ENCODE measurements around the gene LCE3D.
A peak's percentile ranks its signal among the peaks of the same experiment; 100 is the strongest.
"Not testable (repeated sequence)": the region's sequence is repeated elsewhere in the genome, so short reads cannot be mapped to it uniquely, and the experiment has no call there.

LCE3D gene, protein sequence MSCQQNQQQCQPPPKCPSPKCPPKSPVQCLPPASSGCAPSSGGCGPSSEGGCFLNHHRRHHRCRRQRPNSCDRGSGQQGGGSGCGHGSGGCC

DNA sequence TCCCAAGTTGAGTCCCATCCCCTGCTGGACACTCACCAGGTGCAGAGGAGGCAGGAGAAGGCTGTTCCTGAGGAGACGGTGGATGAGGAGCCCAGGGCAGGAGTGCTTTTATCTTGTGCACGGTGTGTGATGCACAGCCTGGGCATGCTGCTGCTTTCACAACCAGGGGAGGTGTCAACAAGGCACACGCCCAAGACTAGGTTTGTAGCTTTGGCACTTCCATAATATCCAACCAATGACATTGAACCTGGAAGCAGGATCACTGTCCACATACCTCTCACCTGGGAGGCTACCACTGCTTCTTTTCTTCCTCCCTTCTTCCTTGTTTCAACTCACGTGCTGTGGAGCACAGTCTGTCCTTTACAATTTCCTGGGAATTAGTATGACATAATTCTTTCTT is at the start of gene LCE3D:
TSS of gene LCE3D (minus strand) at position 84 of the 400 bp plus-strand sequence. CDS start 580 bp downstream, outside the sequence.
- DNase-seq (ENCODE audit: low read depth) = no peak

DNA sequence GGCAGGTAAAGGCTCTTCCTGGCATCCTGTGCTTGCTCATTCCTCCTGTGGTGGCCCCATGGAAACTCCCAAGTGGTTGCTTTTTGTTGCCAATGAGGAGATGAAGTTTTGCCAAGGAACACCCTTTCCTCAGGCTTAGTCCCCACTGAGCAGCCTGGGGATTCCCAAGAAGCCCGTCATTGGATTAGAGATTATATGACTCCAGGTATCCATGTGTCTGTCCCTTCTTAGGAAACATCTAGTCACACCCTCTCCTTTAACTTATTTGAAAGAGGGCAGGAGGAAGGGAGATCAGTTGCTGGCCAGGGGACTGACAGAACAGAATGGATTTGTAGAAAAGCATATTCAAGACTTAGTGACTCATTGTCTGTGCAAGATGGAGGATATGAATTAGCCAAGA is 46.4 kb upstream of the LCE3D start:
- no peak for DNase-seq (ENCODE audit: low read depth)

DNA sequence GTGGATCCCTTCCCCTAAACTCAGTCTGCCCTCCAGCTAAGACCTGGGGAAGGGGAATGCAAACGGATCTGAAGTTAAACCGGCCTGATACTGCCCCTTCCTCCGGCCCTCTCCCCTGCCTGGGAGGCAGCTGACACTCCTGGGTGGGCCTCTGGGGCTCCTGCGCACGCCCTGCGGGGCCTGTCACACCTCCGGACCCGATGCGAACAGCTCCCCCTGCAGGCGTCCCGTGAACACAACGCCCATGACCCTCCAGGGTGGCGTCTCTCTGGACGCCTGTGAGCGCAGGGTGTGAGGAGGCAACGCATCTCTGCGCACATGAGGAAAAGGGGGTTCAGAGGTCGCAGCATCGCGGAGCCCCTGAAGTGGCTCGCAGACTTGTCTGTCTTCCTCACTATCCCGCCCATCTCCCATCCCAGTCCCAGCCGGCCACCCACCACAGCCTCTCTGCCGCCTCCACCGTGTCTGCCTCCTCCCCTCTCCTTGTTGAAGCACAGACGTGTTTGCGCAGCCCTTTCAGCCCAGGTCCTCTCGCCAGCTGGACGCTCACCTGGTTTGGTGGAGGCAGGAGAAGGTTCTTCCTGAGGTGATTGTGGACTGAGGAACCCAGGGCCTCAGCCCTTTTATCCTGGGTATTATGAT is 43.0 kb upstream of the LCE3D start:
- DNase-seq (ENCODE audit: low read depth) = no peak

DNA sequence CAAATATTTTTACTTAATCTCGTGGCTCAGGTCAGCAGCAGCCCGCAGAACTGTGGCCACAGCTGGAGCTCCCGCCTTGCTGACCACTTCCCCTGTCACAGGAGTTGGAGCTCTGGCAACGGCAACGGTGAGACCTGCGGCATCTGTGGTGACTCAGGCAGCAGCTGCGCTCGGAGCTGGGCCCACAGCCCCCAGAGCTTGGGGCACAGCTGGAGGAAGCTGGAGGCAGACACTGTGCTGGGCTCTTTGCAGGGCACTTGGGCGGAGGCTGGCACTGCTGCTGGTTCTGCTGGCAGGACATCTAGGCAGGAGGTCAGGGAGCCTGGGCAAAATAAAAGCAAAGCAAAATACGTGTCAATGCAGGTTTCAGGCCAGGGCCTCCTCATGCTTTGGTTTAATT is 42.5 kb upstream of the LCE3D start, which contains the start of gene LCE3A:
TSS of gene LCE3A (minus strand) at position 301 of the 400 bp plus-strand sequence. CDS start at position 301, 0 bp downstream.
- DNase-seq (ENCODE audit: low read depth) = no peak

DNA sequence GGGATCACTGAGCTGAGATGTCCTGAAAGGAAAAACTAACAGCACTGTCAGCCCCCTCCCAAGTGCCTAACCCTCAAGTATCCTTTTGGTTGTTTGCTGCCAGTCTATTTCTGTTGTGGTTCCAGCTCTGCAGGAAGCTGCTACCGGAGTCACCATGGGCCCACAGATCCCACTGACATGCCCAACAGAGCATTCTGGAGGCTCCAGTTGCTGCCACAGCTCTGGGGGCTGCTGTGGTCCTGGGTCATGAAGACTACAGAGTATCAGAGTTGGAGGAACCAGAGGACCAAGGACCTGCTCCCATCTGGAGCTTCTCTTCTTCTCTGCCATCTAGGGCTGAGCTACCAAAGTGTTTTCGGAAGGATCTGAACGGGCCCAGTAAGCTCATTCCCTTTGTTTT is 41.7 kb upstream of the LCE3D start:
- no peak for DNase-seq (ENCODE audit: low read depth)

DNA sequence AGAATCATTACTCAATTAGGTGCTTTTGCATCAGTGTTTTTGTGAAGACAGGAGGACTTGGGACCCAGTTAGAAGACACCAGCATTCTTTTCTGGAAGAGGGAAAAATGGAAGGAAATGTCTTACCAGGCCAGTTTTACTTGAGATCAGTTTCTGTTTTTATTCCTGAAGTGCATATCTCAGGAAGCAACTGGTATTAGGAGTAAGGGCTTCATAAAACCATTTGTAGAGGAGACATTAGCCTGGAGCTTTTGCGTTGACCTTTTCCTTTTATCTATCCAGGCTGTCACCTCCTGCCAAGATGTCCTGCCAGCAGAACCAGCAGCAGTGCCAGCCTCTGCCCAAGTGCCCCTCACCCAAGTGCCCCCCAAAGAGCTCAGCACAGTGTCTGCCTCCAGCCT is 33.2 kb upstream of the LCE3D start, which contains the start of gene LCE3B:
TSS of gene LCE3B (plus strand) at position 301 of the 400 bp plus-strand sequence. CDS start at position 301, 0 bp downstream.
- no peak for DNase-seq (ENCODE audit: low read depth)

DNA sequence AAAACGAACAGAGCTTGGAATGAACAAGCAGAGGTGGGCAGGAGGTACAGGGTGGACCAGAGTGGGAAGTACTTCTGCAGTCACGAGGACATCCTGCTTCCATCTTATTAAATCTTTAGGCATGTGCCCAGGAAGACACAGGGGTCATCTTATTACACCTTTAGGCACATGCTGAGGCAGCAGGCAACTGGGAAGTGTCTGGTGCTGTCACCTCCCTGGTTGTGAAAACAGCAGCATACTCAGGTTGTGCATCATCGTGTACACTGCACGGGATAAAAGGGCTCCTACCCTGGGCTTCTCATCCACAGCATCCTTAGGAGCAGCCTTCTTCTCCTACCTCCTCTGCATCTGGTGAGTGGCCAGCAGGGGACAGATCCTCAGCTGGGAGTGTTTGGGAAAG is 19.6 kb upstream of the LCE3D start, which contains the start of gene LCE3C:
TSS of gene LCE3C (plus strand) at position 301 of the 400 bp plus-strand sequence. CDS start 498 bp downstream, outside the sequence.
- DNase-seq (ENCODE audit: low read depth) = no peak

DNA sequence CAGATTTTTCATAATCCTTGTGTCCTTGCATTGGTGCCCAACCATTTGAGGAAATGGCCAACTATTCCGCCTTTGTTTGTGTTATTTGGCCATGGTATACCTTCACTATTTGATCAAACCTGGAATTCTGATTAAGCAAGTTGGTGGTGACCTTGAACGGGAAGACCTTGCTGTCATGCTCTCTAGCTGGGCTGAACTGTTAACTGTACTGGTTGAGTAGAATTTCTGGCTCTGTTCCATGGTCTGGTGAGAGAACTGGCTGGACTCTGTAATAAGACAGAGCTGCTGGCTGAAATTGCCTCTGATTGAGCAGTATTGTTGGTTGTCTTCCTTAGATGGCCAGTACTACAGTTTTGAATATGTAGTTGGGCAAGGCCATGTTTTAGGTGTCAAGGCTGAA is 16.7 kb upstream of the LCE3D start:
- DNase-seq (ENCODE audit: low read depth) = no peak

DNA sequence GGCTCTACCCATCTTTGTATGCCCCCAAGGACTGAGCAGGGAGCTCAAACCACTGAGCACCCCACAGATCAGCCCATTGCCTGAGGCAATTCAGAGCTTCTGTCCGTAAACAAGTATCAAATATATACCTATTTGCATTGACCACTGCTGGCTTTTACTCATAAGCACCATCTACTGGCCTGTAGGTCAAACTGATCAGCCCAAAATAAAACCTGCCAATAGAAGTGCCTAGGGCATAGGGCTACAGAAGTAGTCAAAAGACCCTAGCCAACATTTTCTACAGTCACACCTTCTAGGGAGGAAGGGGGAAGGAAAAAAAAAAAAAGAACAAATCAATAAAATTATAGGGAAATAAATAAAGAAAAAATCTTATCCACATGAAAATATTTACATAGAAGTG is 5.3 kb upstream of the LCE3D start:
- no peak for DNase-seq (ENCODE audit: low read depth)

DNA sequence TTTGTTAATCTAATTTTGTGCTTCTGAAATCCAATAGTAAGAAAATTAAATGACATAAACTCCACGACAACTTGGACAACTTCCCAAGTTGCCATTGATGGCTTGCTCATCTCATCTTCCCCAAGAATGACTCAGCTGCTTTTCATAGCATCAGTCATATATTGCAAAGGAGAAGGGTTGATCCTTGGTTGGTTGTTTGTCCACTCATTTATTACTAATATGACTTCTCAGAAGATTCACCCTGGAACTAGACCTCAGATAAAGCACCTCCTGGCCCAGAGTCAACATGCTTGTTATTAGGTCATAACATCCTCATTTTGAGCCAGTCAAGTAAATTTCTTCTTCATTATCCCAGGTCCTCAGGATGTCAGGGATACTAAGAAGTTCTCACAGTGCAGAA is 2.3 kb upstream of the LCE3D start:
- DNase-seq (ENCODE audit: low read depth) = peak; percentile 78

DNA sequence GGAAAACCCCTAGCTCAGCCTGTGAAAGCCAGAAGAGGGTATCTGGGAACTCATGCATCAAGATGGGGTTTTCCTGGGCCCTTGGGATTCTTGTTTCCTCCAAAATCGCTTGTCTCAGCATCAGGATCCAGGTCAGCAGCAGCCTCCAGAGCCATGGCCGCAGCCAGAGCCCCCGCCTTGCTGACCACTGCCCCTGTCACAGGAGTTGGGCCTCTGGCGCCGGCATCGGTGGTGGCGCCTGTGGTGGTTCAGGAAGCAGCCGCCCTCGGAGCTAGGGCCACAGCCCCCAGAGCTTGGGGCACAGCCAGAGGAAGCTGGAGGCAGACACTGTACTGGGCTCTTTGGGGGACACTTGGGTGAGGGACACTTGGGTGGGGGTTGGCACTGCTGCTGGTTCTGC is 790 bp downstream of the LCE3D start:
- not testable (repeated sequence) for DNase-seq (ENCODE audit: low read depth)

DNA sequence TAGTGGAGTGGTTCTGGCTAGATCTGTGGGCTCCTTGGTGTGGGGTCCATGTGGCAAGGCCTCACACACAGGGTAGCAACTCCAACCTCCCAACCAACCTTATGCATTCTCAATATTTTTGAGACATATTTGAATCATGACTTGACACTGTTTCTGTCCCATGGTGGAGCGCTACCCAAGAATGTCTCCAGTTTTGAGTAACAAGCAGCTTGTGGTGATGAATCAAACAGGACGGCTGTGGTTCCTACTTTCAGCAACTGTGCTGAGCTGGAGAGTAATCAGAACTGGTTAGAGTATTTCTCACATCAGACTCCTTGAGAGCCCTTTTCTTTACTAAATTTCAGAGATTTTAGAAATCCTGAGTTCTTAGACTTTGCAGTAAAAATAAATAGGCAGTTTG is 3.1 kb downstream of the LCE3D start:
- DNase-seq (ENCODE audit: low read depth) = peak; percentile 28

DNA sequence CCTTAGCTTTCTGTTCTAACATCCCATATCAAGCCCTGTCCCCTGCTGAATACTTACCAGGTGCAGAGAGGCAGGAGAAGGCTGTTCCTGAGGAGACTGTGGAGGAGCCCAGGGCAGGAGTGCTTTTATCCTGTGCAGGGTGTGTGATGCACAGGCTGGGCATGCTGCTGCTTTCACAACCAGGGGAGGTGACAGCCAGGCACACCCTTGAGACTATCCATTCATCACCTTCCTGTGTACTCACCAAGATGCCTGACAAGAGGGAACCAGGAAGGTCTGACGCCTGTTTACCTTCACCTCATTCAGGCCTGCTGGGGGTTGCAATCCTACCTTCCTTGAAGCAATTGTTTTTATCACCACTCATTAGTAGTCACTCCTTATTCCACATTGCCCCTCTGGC is 13.6 kb downstream of the LCE3D start, which contains the start of gene LCE3E:
TSS of gene LCE3E (minus strand) at position 100 of the 400 bp plus-strand sequence. CDS start 572 bp downstream, outside the sequence.
- no peak for DNase-seq (ENCODE audit: low read depth)

DNA sequence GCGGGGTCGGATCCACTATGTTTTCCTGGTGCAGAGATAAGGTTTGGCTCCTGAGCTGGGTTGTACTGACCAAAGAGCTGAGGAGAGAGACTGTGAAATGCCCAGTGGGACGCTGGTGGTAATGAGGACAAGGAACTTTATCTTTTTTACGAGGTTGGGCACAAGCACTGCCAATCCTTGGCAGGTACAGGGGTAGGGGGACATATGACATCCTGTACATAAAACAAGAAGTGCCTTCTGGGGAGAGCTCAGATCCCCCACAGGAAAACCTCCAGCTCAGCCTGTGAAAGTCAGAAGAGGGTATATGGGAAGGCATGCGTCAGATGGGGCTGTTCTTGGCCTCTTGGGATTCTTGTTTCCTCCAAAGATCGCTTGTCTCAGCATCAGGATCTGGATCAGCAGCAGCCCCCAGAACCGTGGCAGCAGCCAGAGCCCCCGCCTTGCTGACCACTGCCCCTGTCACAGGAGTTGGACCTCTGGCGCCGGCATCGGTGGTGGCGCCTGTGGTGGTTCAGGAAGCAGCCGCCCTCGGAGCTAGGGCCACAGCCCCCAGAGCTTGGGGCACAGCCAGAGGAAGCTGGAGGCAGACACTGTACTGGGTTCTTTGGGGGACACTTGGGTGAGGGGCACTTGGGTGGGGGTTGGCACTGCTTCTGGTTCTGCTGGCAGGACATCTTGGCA is 14.6 kb downstream of the LCE3D start:
- no peak for DNase-seq (ENCODE audit: low read depth)

DNA sequence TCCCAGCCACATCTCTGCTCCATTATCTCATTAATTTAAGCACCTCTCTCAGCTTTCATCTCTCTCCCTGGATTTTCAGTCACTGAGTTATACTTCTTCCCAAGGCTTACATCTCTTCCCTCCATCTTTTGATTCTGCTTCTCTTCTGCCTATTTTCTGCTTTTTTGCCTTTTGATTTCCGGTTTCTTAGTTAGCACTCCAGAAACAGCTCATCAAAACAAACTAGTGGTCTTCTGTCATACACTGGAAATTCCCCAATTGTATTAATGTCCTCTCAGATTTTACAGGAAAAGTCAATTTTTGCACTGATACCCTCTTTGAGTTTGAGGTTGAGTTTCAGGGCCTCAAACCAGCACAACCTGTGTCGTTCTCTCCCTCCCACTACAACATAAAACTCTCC is 15.2 kb downstream of the LCE3D start:
- no peak for DNase-seq (ENCODE audit: low read depth)

DNA sequence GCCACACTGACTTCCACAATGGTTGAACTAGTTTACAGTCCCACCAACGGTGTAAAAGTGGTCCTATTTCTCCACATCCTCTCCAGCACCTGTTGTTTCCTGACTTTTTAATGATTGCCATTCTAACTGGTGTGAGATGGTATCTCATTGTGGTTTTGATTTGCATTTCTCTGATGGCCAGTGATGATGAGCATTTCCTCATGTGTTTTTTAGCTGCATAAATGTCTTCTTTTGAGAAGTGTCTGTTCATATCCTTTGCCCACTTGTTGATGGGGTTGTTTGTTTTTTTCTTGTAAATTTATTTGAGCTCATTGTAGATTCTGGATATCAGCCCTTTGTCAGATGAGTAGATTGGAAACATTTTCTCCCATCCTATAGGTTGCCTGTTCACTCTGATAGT is 32.0 kb downstream of the LCE3D start:
- DNase-seq (ENCODE audit: low read depth) = not testable (repeated sequence)

DNA sequence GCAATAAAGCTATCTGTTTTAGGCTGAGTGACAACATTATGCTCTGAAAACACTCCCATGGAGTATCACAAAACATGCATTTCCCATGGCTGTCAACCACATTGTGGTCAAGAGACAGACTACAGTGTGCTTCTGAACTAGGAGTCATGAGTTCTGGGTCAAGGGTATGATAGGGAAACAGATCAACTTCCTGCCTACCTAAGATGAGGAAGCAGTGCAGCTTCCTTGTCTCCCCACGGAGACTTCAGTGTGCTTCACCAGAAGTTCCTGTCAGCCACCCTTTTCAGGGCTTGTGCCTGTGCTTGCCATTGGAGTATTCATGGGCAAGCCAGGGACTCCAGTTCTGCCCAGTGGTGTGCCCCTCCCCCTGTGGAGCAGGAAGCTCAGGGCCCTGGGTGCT is 33.6 kb downstream of the LCE3D start:
- no peak for DNase-seq (ENCODE audit: low read depth)

DNA sequence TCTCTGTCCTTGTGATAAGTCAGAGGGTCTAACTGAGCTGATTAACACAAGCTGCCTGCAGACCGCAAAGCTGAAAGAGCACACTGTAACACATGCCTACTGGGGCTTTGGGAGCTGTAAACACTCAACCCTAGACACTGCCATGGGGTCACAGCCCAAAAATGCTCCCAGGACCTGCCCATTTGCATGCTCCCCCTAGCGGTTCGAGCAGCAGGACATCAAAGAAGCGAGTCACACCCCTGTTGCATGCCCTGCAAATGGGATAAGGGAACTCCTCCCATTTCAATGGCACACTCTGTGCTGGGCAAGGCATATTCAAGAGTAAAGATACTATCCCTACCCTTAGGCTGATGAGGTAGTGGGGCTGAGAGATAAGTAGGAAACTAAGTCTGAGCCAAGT is 36.5 kb downstream of the LCE3D start:
- no peak for DNase-seq (ENCODE audit: low read depth)

DNA sequence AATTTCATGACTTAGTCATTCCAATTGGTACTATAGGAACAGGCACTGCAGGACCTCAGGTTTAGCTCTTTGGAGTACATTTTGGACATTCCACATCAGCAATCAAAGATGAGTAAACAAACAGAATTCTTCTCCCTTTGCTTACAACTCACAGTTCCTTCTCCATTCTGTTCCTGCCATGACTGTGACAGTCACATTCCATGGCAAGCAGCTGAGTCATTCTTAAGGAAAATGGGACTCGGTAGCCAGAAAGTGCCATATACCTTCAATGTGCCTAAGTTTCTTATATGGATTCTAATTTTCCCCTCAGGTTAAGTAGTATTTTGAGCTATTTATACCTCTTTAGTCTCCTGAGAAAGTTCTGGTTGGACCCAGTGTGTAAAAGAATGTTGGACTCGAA is 40.4 kb downstream of the LCE3D start:
- DNase-seq (ENCODE audit: low read depth) = no peak

DNA sequence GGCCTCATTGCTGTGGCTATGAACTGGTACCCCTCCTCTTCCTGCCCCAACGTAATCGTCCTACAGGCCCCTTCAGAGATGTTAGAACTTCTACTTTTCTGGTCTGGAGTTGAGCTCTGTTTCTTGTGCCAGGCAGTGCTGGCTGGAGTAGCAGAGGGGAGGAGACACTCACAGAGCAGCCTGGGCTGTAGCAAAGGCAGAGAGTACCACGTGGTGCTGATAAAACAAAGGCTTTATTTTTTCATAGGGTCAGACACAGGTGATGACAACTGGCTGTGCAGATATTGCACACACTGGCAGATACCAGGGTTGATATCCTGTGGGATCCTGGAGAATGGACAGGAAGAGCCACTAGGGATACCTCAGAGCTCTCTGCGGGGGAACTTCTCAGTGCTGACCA is 42.8 kb downstream of the LCE3D start:
- no peak for DNase-seq (ENCODE audit: low read depth)

DNA sequence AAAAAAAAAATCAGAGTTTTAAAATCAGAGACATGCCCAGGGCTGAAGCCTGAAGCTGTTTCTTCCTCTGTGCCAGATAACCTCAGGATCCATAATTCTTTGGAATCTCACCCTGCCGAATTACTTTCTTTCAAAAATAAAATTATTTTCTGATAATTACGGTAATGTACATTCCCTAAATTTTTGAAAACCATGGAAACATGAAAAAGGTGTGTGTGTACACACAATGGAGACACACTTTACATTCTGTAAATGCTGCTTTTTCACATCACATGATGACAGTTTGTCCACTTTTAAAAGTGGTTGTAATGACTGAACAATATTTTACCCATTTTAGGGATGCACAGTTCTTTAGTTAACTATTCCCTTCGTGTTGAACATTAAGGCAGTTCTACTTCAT is 44.5 kb downstream of the LCE3D start:
- DNase-seq (ENCODE audit: low read depth) = no peak

DNA sequence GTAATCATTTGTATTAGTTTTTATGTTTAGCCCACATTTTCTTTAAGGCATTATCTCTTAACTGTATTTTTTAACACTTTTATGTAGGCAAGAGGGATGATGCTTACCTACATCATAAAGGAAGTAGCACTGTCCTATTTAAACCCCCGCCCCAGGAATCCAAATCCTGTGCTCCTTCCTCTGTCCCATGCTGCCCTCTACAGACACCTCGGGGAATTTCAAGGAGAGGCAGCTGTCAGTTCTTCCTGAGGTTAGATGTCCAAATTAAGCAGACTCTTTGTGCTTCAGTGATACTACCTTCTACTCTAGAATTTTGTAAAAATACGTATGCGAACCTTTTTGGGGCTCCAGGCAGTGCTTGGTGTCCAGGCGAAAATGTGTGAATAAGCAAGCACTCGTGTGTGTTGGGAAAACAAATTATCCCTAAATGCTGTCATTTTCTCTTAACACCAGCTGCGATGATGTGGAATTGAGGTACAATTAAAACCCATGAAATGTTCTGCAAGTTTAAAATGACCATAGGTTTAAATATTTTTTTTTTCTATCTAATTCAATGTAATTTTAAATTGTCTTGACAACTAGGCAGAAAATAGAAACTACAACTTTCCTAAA is 46.9 kb downstream of the LCE3D start:
- DNase-seq (ENCODE audit: low read depth) = peak; percentile 24
